ENCODE results near the gene CTDSPL.

The CTDSPL gene

GRCh38 chr3:38002940-38003339 lies 141.3 kb downstream of the CTDSPL start:
- no peak for DNase-seq (ENCODE audit: low spot score)

- peak; percentile 75 for DNase-seq (ENCODE audit: low spot score)
These were observed 141.7 kb downstream of the CTDSPL start for GRCh38 chr3:38003371-38003816.

- DNase-seq (ENCODE audit: low spot score) = no peak
These were observed 142.2 kb downstream of the CTDSPL start for GRCh38 chr3:38003817-38004414.

- DNase-seq (ENCODE audit: low spot score) = peak; percentile 74
These were observed 142.9 kb downstream of the CTDSPL start for GRCh38 chr3:38004415-38005075.

DNA sequence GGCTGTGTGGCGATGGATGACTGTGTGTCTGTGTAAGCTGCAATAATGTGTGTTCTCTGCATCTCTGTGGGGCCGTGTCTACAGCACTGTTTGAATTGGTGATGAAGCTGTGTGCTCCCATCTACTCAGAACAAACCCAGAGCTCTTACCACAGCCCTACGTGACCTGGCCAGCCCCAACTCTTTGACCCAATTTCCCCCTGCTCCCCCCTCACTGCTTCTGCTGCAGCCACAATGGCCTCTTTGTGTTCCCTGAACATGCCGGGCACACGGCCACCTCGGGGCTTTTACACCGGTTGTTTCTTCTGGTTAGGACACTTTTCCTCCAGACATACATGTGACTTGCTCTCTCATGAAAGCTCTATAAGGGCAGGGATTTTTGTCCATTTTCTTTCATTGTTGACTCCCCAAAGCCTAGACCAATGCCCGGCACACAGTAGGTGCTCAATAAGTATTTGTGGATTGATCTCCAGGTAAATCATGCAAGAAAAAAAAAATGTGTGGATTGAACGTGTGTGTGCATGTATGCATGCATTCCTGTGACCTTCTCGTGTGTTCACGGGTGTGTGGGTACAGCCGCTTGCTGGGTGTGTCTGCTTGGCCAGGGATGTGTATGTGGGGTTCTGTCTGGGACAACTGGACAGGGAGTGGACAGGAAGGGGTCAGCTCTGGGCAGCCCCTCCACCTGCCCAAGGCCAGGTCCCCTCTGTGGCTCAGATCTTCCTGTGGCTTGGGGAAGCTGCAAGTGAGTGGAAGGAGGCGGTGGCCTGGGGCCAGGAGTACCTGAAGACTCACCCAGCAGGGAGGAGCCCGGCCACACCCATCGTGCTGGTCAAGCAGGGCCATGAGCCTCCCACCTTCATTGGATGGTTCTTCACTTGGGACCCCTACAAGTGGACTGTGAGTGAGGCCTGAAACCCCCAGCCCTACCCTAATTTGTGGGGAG lies 143.7 kb downstream of the CTDSPL start:
- no peak for DNase-seq (ENCODE audit: low spot score)

- no peak for DNase-seq (ENCODE audit: low spot score)
These were observed 144.4 kb downstream of the CTDSPL start for GRCh38 chr3:38006031-38006430.

- no peak for DNase-seq (ENCODE audit: low spot score)
These were observed 144.8 kb downstream of the CTDSPL start for GRCh38 chr3:38006445-38006995.

- no peak for DNase-seq (ENCODE audit: low spot score)
These were observed 146.0 kb downstream of the CTDSPL start for GRCh38 chr3:38007754-38008090.

DNA sequence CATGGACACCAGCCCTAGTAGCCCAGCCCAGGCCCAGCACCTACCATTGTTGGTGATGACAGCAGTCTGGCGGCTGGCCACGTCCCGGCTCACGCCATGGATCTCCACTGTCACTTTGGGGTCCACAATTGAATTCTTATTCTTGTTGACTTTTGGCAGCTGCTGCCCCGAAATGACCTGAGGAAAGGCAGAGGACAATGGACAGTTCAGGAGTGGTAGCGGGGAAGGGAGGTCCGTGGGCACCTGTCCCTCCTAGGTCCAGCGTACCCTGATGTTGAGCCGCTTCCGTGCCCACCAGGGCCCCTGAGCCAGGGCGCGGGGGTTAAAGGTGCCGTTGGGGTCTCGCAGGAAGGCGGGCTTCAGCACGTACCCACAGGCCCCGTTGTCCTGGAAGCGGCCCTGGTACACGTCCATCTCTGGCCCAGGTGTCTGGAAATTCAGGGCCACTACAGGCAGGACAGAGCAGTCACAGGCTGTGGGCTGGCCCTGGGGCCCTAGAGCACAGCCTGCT lies 146.6 kb downstream of the CTDSPL start:
- no peak for DNase-seq (ENCODE audit: low spot score)

DNA sequence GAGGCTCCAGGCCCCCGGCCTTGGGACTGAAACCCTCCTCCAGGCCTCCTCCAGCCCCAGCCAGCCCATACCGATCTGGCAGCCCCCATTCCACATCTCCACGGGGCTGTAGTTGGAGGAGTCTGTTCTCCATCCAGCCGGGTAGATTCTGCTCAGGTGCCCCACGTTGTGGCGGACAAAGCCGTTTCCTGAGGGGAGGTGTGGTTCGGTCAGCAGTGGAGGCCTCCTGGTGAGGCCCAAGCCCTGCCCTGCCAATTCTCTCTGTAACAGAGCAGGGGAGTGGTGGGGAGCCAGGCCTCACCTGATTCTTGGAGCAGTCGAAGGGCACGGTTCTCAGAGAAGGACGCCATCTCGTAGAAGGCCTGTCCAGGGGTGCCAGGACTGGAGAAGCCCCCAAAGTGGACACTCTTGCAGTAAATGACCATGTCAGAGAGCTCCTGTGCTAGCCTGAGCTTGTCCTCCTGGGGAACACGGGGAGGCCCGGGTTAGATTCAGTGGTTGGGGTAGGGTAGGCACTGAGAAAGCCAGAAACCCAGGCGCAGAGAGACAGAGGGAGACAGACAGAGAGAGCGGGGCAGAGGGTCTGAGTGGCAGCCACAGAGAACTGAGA lies 147.4 kb downstream of the CTDSPL start:
- DNase-seq (ENCODE audit: low spot score) = no peak

GRCh38 chr3:38009807-38010591 lies 148.3 kb downstream of the CTDSPL start:
- DNase-seq (ENCODE audit: low spot score) = no peak

- no peak for DNase-seq (ENCODE audit: low spot score)
These were observed 149.4 kb downstream of the CTDSPL start for GRCh38 chr3:38011111-38011510.

DNA sequence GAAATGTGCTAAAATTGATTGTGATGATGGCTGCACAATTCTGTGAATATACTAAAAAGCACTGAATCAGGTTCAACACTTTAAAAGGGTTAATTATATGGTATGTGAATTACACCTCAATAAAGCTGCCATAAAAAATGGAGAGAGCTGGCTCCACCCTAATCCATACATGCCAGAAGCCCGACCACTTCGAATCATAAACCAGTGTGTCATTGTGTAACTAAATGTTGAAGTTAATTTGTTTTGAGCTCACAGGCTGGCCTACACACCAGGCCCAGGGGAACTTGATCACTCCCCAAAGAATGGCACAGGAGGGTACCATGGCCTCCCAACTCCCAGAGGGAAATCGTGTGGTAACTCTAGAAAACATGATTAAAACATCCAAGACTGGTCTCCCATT lies 153.8 kb downstream of the CTDSPL start:
- DNase-seq (ENCODE audit: low spot score) = no peak

GRCh38 chr3:38015984-38016383 lies 154.3 kb downstream of the CTDSPL start:
- no peak for DNase-seq (ENCODE audit: low spot score)

GRCh38 chr3:38016410-38016809 lies 154.7 kb downstream of the CTDSPL start:
- no peak for DNase-seq (ENCODE audit: low spot score)

GRCh38 chr3:38016847-38017444 lies 155.3 kb downstream of the CTDSPL start:
- DNase-seq (ENCODE audit: low spot score) = no peak

DNA sequence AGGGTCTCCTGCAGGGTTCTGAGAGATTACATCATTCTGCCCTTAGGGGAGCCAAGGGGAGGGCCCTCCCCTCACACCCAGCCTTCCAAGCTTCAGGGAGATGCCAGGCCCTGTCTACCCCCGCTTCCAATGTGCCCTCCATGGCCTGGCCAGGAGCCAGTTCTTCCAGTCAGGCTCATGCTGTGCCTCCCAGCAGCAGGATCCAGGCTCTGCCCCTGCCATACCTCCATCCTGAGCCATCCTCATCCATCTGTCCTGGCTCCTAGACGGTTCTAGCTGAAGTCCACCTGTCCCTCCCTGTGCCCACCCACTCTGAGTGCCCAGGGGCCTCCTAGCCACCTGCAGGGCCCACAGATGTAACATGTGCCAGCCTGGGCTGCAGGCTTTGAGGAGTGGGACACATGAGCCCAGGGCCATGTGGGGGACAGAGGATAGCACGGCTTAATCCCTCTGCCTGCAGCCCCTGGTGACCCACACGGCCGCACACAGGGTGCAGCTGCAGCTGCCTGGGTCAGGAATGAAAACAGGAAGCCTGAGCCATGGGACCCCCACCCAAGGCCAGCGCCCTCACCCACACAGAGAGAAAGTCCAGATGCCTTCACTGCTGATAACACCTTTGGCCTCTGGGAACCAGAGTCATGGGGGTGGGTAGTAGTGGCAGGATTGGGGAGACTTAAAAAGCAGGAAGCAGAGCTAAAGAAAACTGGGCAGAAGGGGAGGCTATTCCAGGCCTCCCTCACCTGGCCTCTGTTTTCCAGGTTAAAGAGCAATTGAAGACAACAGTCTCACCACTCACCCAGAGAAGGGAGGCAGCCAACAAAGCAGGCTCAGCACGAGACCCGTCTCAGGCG lies 156.0 kb downstream of the CTDSPL start:
- DNase-seq (ENCODE audit: low spot score) = no peak

DNA sequence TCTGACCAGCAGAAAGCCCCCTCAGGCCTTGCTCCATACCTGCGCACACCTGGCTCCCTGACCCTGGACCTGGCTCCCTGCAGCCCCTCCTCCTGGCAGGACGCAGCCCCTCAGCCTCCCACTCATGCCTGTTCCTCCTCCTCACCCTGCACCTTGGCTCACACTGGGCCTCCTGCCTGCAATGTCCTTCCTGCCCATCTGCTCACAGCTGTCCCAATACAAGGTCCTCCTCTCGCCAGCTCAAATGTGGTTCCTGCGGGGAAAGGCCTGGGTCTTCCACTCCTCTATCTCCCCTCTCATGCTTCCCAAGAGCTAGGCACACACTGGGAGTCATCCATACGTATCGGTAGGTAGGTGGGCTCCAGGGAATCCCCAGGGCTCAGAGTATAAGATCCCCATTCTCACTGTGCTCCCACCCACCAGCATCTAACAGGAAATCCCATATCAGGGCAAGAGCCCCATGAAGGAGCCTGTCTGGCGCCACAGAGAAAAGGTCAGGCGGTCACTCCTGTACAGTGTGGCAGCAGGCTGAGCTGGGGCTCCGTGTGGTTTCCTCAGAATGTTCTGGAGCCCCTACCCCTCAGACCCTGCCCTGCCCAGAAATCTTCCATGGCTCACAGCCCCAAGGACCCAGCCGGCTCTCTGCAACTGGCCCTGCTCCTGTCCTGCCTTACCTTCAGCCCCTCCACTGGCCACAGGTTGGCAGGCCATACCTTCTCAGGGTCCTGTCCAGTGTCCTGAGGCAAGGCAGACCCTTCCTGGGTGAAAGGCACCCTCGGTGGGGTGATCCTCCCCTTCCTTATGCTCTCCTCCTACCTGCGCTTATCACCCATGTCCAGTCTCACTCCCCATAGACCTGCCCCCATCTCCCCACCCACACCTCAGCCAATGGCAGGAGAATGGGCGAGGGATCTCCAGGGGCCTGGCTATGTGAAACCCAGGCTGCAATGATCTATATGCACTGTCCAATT lies 156.9 kb downstream of the CTDSPL start:
- DNase-seq (ENCODE audit: low spot score) = no peak
